Panc1 (cell line): ENCODE data around the gene CDKAL1. TPM values are rescaled to one million over a fixed set of nuclear protein-coding genes. Genes with fewer than 3 reads are reported as not detected.
"Not testable (repeated sequence)": the region's sequence is repeated elsewhere in the genome, so short reads cannot be mapped to it uniquely, and the experiment has no call there.

Experiments used
- ATAC-seq: fragments of 200-7000 bp; cut with Tn5 transposase; 2 replicates; pipeline ENCODE4 v1.9.1; 2020; ENCODE audit warnings: mild to moderate bottlenecking, moderate library complexity
- BruUV-seq: library from RNA; stranded (reverse); fragments of 400-500 nt; replicated peaks from 2 replicates; lab custom pipeline; 2021; lab: Mats Ljungman, UMichigan
- CTCF ChIA-PET: fragments of 300-600 bp; sonication (Branson Sonifier 250); formaldehyde crosslinking; loops from one replicate; lab custom pipeline; 2022; ENCODE audit warnings: antibody characterized with exemption; lab: Charles Lee
- POLR2A ChIA-PET: fragments of 300-600 bp; sonication (Branson Sonifier 250); formaldehyde crosslinking; loops from one replicate; lab custom pipeline; 2022; ENCODE audit warnings: antibody characterized with exemption; lab: Charles Lee
- DNase-seq: peaks from one replicate; pipeline ENCODE4 v3.0.0-alpha.2; 2010; ENCODE audit warnings: low read depth, low spot score
- H3K27ac ChIP-seq: 2 replicates; pipeline ENCODE4 v1.5.1; 2011; ENCODE audit warnings: mild to moderate bottlenecking, low read length, inconsistent platforms
- H3K27me3 ChIP-seq: fragments of 200-500 bp; sonication (Bioruptor generic); 2 replicates; pipeline ENCODE4 v1.6.0; 2014; ENCODE audit warnings: low read length, inconsistent platforms; ENCODE audit not compliant: control insufficient read depth, insufficient read depth
- H3K36me3 ChIP-seq: fragments of 200-500 bp; sonication (Bioruptor generic); 2 replicates; pipeline ENCODE4 v1.5.1; 2014; ENCODE audit warnings: inconsistent platforms, mild to moderate bottlenecking, low read length, moderate library complexity; ENCODE audit not compliant: control insufficient read depth, insufficient read depth
- H3K4me1 ChIP-seq: 2 replicates; pipeline ENCODE4 v1.5.1; 2011; ENCODE audit warnings: inconsistent platforms, mild to moderate bottlenecking, low read length, moderate library complexity; ENCODE audit not compliant: control insufficient read depth, insufficient read depth
- H3K4me3 ChIP-seq, 2 experiments: 2 replicates each; pipeline ENCODE4 v1.5.1; 2011 to 2012; ENCODE audit warnings: low read depth in 2 of 2, low read length in 2 of 2, mild to moderate bottlenecking in 2 of 2, inconsistent platforms in 1 of 2, moderate library complexity in 1 of 2
- H3K9me3 ChIP-seq: fragments of 200-500 bp; sonication (Bioruptor generic); 2 replicates; pipeline ENCODE4 v1.5.1; 2014; ENCODE audit warnings: low read depth, mild to moderate bottlenecking, inconsistent platforms, low read length, moderate library complexity; ENCODE audit not compliant: control insufficient read depth, insufficient read depth
- POLR2AphosphoS5 ChIP-seq: IDR thresholded peaks from 2 replicates; pipeline ENCODE4 v1.6.1; 2012; ENCODE audit warnings: mild to moderate bottlenecking, low read depth, low read length, moderate library complexity
- SIN3A ChIP-seq: IDR thresholded peaks from 2 replicates; pipeline ENCODE4 v1.6.1; 2012; ENCODE audit warnings: low read depth, mild to moderate bottlenecking, low read length, moderate library complexity, borderline replicate concordance; ENCODE audit not compliant: insufficient read depth
- TCF7L2 ChIP-seq: IDR thresholded peaks from 2 replicates; pipeline ENCODE4 v1.6.1; 2011; ENCODE audit warnings: mild to moderate bottlenecking, low read depth, low read length, inconsistent platforms
- in situ Hi-C: cut with HindIII; loops from 2 replicates; pipeline ENCODE4 v1.10.0; 2016; ENCODE audit warnings: low sequenced_read_pairs, low pct_unique_long_range_greater_than_20kb
- intact Hi-C: fragments of 100-400 bp; cut with micrococcal nuclease; formaldehyde crosslinking; loops from one replicate; pipeline ENCODE4 v1.10.0; 2022; ENCODE audit not compliant: unreplicated experiment
- total RNA-seq: library from RNA; stranded (reverse); gene quantifications from one replicate; pipeline ENCODE4 v1.2.1, GENCODE V29; 2021; ENCODE audit not compliant: unreplicated experiment
- TF ChIP-seq, protein P1 (sequence below), 2 experiments: IDR thresholded peaks; 2 replicates each; pipeline ENCODE4 v1.6.1; 2011 to 2012; ENCODE audit warnings: low read depth in 2 of 2, control low read depth in 1 of 2, low read length in 1 of 2, mild to moderate bottlenecking in 1 of 2, moderate library complexity in 1 of 2; ENCODE audit not compliant: insufficient read depth in 1 of 2
- TF ChIP-seq, protein P2 (sequence below): fragments of 450-650 bp; IDR thresholded peaks from 2 replicates; pipeline ENCODE4 v1.5.1; 2017; ENCODE audit warnings: mild to moderate bottlenecking

The CDKAL1 gene
- total RNA-seq, 1 experiment from 2014 or later: 14.5 TPM

DNA sequence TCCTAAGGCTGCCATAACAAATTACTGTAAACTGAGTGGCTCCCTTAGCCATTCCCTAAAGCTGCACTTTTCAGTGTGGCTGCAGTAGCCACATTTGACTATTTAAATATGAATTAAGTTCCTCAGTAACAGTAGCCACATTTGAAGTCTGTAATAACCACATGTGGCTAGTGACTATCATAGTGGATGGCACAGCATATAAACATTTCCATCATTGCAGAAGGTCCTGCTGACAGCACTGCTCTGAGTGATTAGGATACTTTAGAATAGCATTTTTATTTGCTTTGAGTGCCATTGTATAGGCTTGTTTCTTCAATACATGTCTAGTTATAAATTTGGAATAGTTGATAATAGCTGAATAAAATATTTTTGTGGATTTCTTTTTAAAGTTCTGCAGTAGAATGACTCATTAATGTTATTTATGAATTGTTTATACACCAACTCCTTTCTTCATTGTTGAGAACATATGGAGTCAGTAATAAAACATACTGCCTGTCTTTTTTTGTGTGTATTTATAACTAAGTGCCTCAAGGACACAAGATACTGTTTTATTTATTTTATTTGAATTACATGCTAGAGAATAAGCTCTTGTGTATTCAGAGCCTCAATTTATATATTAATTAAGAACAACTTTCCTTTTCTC lies 217.2 kb downstream of the CDKAL1 start:
- no TSS peak for BruUV-seq
- CTCF ChIA-PET: no interaction called here
- intact Hi-C loops: no loop called here

GRCh38 chr6:20755631-20756030 lies 221.4 kb downstream of the CDKAL1 start:
- no peaks in the 10 kb centered on the region; the same call in 1 of the 2 replicates for H3K36me3 ChIP-seq
- H3K4me1 ChIP-seq: no peaks in the 10 kb centered on the region
- ATAC-seq (no peak), DNase-seq (no peak)
- H3K27me3 ChIP-seq: no peaks in the 10 kb centered on the region
- in situ Hi-C loops: no loop called here
- H3K4me3 ChIP-seq: no peak overlapping the region
- intact Hi-C loops: no loop called here
- no TSS peak for BruUV-seq
- no peak overlapping the region for H3K27ac ChIP-seq
- no peak for TF ChIP-seq SIN3A
- POLR2A ChIA-PET: no interaction called here
- CTCF ChIA-PET: no interaction called here
- no peaks in the 10 kb centered on the region for H3K9me3 ChIP-seq

More for the DNA sequence above, 217.2 kb downstream of the CDKAL1 start:
- Histone ChIP-seq H3K27ac (no peak overlapping the region), H3K9me3 (no peaks in the 10 kb centered on the region), H3K4me3 (no peak overlapping the region), H3K4me1 (no peaks in the 10 kb centered on the region), H3K27me3 (no peaks in the 10 kb centered on the region), H3K36me3 (no peaks in the 10 kb centered on the region)
- ATAC-seq (no peak), DNase-seq (no peak)
- POLR2A ChIA-PET: interaction anchor here (0.6 kb wide), 1 partner anchor 195 kb away, joined by 18 read pairs; no protein-coding TSS in a partner anchor
- no peak for TF ChIP-seq SIN3A
- TF ChIP-seq, protein P1, sequence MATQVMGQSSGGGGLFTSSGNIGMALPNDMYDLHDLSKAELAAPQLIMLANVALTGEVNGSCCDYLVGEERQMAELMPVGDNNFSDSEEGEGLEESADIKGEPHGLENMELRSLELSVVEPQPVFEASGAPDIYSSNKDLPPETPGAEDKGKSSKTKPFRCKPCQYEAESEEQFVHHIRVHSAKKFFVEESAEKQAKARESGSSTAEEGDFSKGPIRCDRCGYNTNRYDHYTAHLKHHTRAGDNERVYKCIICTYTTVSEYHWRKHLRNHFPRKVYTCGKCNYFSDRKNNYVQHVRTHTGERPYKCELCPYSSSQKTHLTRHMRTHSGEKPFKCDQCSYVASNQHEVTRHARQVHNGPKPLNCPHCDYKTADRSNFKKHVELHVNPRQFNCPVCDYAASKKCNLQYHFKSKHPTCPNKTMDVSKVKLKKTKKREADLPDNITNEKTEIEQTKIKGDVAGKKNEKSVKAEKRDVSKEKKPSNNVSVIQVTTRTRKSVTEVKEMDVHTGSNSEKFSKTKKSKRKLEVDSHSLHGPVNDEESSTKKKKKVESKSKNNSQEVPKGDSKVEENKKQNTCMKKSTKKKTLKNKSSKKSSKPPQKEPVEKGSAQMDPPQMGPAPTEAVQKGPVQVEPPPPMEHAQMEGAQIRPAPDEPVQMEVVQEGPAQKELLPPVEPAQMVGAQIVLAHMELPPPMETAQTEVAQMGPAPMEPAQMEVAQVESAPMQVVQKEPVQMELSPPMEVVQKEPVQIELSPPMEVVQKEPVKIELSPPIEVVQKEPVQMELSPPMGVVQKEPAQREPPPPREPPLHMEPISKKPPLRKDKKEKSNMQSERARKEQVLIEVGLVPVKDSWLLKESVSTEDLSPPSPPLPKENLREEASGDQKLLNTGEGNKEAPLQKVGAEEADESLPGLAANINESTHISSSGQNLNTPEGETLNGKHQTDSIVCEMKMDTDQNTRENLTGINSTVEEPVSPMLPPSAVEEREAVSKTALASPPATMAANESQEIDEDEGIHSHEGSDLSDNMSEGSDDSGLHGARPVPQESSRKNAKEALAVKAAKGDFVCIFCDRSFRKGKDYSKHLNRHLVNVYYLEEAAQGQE (IDR thresholded peaks at IDR 0.05; ENCODE audit: insufficient read depth in 1 of 2, low read depth in 2 of 2, low read length in 1 of 2): no peak
- no peak for TF ChIP-seq TCF7L2
- TF ChIP-seq, protein P2, sequence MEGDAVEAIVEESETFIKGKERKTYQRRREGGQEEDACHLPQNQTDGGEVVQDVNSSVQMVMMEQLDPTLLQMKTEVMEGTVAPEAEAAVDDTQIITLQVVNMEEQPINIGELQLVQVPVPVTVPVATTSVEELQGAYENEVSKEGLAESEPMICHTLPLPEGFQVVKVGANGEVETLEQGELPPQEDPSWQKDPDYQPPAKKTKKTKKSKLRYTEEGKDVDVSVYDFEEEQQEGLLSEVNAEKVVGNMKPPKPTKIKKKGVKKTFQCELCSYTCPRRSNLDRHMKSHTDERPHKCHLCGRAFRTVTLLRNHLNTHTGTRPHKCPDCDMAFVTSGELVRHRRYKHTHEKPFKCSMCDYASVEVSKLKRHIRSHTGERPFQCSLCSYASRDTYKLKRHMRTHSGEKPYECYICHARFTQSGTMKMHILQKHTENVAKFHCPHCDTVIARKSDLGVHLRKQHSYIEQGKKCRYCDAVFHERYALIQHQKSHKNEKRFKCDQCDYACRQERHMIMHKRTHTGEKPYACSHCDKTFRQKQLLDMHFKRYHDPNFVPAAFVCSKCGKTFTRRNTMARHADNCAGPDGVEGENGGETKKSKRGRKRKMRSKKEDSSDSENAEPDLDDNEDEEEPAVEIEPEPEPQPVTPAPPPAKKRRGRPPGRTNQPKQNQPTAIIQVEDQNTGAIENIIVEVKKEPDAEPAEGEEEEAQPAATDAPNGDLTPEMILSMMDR: no peak
- TF ChIP-seq POLR2AphosphoS5: no peak
- in situ Hi-C loops: no loop called here

DNA sequence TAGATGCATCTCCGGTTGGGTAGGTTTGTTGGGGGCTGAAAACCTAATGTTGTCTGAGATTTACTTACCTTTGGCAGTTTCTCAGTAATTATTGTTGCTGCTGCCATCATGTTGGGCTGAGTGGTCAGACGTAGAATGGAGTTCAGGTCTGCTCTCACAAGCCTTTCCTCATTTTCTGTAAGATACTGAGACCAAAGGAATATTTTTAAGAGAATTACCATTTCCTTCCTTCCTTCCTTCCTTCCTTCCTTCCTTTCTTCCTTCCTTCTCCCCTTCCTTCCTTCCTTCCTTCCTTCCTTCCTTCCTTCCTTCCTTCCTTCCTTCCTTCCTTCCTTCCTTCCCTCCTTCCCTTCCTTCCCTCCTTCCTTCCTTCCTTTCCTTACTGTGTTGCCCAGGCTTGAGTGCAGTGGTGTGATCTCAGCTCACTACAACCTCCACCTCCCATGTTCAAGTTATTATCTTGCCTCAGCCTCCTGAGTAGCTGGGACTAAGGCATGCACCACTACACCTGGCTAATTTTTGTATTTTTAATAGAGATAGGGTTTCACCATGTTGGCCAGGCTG lies 222.4 kb downstream of the CDKAL1 start:
- DNase-seq, H3K27me3 ChIP-seq, intact Hi-C loops, POLR2A ChIA-PET, H3K4me1 ChIP-seq, BruUV-seq, H3K9me3 ChIP-seq, ATAC-seq, H3K27ac ChIP-seq, H3K36me3 ChIP-seq, in situ Hi-C loops, H3K4me3 ChIP-seq, CTCF ChIA-PET: not testable (repeated sequence)
